Suprapubic skin (tissue), 3 donors: ENCODE results near the gene CELF4.

Source experiments
- CTCF ChIP-seq, 2 donors: fragments of 200-600 bp in 1 of 2; fragments of 450-650 bp in 1 of 2; sonication (generic) in 1 of 2; IDR thresholded peaks; one replicate each; pipeline ENCODE4 v1.5.1; 2016 to 2019; ENCODE audit warnings: antibody characterized with exemption in 2 of 2, mild to moderate bottlenecking in 1 of 2, moderate library complexity in 1 of 2
- POLR2AphosphoS5 ChIP-seq, 3 donors: sonication (generic); formaldehyde crosslinking; IDR thresholded peaks; one replicate each; pipeline ENCODE4 v1.6.1; 2017; ENCODE audit warnings: antibody characterized with exemption in 3 of 3

GRCh38 chr18:37362158-37362890, 203.3 kb downstream of the CELF4 start:
- TF ChIP-seq CTCF (IDR thresholded peaks at IDR 0.05), result no peak
- no peak for TF ChIP-seq POLR2AphosphoS5 (IDR thresholded peaks at IDR 0.05)
